ENCODE data around the gene TTC9.

The TTC9 gene

GRCh38 chr14:70642303-70643235, 853 bp downstream of the TTC9 start:
- in situ Hi-C loops (cut with MboI; ENCODE audit: low sequenced_read_pairs), result loop anchor here (25.0 kb wide), 1 partner anchor 170 kb away; the partner anchor contains the start of gene MAP3K9

GRCh38 chr14:70643967-70644366, 2.3 kb downstream of the TTC9 start:
- in situ Hi-C loops (cut with MboI; ENCODE audit: low sequenced_read_pairs), result loop anchor here (25.0 kb wide), 1 partner anchor 168 kb away; the partner anchor contains the start of gene MAP3K9

GRCh38 chr14:70645892-70646291, 4.2 kb downstream of the TTC9 start:
- in situ Hi-C loops (cut with MboI; ENCODE audit: low sequenced_read_pairs), result loop anchor here (25.0 kb wide), 1 partner anchor 166 kb away; the partner anchor contains the start of gene MAP3K9

- in situ Hi-C loops (cut with MboI; ENCODE audit: low sequenced_read_pairs), result loop anchor here (25.0 kb wide), 1 partner anchor 166 kb away; the partner anchor contains the start of gene MAP3K9
Observed at GRCh38 chr14:70646705-70647104, 5.0 kb downstream of the TTC9 start.

- in situ Hi-C loops (cut with MboI; ENCODE audit: low sequenced_read_pairs), result loop anchor here (25.0 kb wide), 1 partner anchor 164 kb away; the partner anchor contains the start of gene MAP3K9
Observed at GRCh38 chr14:70648346-70648745, 6.6 kb downstream of the TTC9 start.

GRCh38 chr14:70649803-70650202, 8.1 kb downstream of the TTC9 start:
- in situ Hi-C loops (cut with MboI; ENCODE audit: low sequenced_read_pairs), result loop anchor here (25.0 kb wide), 1 partner anchor 162 kb away; the partner anchor contains the start of gene MAP3K9

GRCh38 chr14:70651522-70651921, 9.8 kb downstream of the TTC9 start:
- in situ Hi-C loops (cut with MboI; ENCODE audit: low sequenced_read_pairs), result no loop called here

- in situ Hi-C loops (cut with MboI; ENCODE audit: low sequenced_read_pairs), result no loop called here
Observed at GRCh38 chr14:70652871-70653270, 11.2 kb downstream of the TTC9 start.

GRCh38 chr14:70653662-70654061, 11.9 kb downstream of the TTC9 start:
- in situ Hi-C loops (cut with MboI; ENCODE audit: low sequenced_read_pairs), result no loop called here

- in situ Hi-C loops (cut with MboI; ENCODE audit: low sequenced_read_pairs), result no loop called here
Observed at GRCh38 chr14:70654632-70655031, 12.9 kb downstream of the TTC9 start.

GRCh38 chr14:70655110-70655826, 13.6 kb downstream of the TTC9 start:
- in situ Hi-C loops (cut with MboI; ENCODE audit: low sequenced_read_pairs), result no loop called here

- in situ Hi-C loops (cut with MboI; ENCODE audit: low sequenced_read_pairs), result no loop called here
Observed at GRCh38 chr14:70658899-70659298, 17.2 kb downstream of the TTC9 start.

GRCh38 chr14:70660967-70661893, 19.5 kb downstream of the TTC9 start:
- in situ Hi-C loops (cut with MboI; ENCODE audit: low sequenced_read_pairs), result no loop called here

GRCh38 chr14:70662080-70662479, 20.4 kb downstream of the TTC9 start:
- in situ Hi-C loops (cut with MboI; ENCODE audit: low sequenced_read_pairs), result no loop called here

- in situ Hi-C loops (cut with MboI; ENCODE audit: low sequenced_read_pairs), result no loop called here
Observed at GRCh38 chr14:70662816-70663215, 21.1 kb downstream of the TTC9 start.

GRCh38 chr14:70663707-70664179, 22.0 kb downstream of the TTC9 start:
- in situ Hi-C loops (cut with MboI; ENCODE audit: low sequenced_read_pairs), result no loop called here

GRCh38 chr14:70664698-70665447, 23.2 kb downstream of the TTC9 start:
- in situ Hi-C loops (cut with MboI; ENCODE audit: low sequenced_read_pairs), result no loop called here

- in situ Hi-C loops (cut with MboI; ENCODE audit: low sequenced_read_pairs), result no loop called here
Observed at GRCh38 chr14:70665448-70666360, 24.0 kb downstream of the TTC9 start.

- in situ Hi-C loops (cut with MboI; ENCODE audit: low sequenced_read_pairs), result no loop called here
Observed at GRCh38 chr14:70666361-70666686, 24.6 kb downstream of the TTC9 start.
